Choroid plexus epithelial cell (primary cell): ENCODE results near the gene BMP15.
A peak's percentile ranks its signal among the peaks of the same experiment; 100 is the strongest.

Source experiments
- DNase-seq: peaks from one replicate; pipeline ENCODE4 v3.0.0-alpha.2; 2010; ENCODE audit warnings: low read depth
- H3K4me3 ChIP-seq: 2 replicates; pipeline ENCODE4 v1.5.1; 2011; ENCODE audit warnings: low read depth, mild to moderate bottlenecking, control low read depth, low read length, moderate library complexity
- TF ChIP-seq, protein P1 (sequence below): conservative IDR thresholded peaks from 2 replicates; pipeline ENCODE4 v1.5.1; 2011; ENCODE audit warnings: low read depth, mild to moderate bottlenecking, control low read depth, inconsistent platforms, low read length, moderate library complexity

BMP15 gene

DNA sequence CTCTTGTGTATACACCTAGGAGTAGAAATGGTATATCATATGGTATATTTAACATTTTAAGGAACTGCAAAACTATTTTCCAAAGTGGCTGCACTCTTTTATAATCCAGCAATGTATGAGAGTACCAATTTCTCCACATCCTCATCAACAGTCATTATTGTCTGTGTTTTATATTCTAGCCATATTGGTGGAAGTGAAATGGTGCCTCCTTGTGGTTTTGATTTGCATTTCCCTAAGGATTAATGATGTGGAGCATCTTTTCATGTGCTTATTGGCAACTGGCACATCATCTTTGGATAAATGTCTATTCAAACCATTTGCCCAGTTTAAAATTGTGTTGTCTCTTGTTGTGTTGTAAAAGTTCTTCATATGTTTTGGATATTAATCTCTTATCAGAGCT, 9.6 kb downstream of the BMP15 start:
- TF ChIP-seq, protein P1, sequence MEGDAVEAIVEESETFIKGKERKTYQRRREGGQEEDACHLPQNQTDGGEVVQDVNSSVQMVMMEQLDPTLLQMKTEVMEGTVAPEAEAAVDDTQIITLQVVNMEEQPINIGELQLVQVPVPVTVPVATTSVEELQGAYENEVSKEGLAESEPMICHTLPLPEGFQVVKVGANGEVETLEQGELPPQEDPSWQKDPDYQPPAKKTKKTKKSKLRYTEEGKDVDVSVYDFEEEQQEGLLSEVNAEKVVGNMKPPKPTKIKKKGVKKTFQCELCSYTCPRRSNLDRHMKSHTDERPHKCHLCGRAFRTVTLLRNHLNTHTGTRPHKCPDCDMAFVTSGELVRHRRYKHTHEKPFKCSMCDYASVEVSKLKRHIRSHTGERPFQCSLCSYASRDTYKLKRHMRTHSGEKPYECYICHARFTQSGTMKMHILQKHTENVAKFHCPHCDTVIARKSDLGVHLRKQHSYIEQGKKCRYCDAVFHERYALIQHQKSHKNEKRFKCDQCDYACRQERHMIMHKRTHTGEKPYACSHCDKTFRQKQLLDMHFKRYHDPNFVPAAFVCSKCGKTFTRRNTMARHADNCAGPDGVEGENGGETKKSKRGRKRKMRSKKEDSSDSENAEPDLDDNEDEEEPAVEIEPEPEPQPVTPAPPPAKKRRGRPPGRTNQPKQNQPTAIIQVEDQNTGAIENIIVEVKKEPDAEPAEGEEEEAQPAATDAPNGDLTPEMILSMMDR, result peak; percentile 48
- peak; percentile 41 for DNase-seq
- no peak overlapping the region for H3K4me3 ChIP-seq

DNA sequence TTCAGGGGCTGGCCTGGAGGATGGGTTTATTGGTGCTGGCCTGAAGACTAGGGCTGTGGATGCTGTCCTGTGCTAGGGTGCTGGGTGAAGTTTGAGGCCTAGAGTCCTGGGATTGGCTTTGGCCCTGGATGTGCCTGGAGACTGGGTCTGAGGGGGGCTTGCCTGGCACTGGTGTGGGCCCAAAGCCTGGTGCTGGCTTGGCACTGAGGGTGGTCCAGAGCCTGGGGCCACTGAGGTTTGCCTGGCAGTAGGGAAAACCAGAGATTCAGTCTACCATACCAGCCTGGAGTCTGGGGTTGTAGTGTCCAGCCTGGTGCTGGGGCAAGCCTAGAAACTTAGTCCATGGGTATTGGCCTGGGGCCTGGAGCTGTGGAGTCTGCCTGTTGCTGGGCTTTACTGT, 16.6 kb downstream of the BMP15 start:
- TF ChIP-seq, protein P1, result no peak
- H3K4me3 ChIP-seq, result no peak overlapping the region
- no peak for DNase-seq

DNA sequence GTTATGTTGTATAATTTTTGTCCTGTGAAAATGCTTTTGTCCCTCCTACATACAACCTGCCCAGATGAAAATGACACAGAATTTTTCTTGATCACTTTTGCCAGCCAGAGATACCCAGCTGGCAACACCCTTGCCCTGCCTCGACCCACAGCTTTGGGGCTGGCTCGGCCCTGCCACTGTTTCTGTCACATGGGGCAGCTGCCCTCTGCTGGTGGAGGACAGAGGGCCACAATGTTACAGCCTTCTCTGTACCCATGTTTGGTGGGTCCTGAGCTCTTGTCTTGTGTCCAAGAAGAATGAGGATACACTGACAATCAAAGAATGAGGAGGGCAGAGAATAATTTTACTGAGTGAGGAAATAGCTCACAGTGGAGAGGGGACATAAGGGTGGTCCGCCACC, 31.1 kb downstream of the BMP15 start:
- DNase-seq, result peak; percentile 0
- no peak overlapping the region for H3K4me3 ChIP-seq
- TF ChIP-seq, protein P1, result peak; percentile 34

DNA sequence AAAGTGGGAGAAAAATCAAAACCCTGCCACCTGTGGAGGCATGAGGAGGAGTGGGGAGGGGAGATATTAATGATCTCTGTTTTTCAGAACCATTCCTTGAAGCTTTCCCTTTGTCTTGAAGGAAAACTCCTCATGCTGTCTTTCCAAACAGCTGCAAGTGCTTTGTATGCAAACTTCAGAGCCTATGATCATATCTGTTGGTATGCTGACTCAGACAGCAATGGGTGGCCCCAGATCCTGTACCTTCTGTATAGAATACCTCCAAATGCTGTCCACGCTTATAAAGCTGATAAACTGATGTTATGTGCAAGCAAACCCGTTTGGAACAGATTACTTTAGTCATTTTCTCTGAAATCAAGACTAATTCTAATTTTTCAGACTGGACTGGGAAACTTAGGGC, 31.9 kb downstream of the BMP15 start:
- H3K4me3 ChIP-seq, result no peak overlapping the region
- TF ChIP-seq, protein P1, result no peak
- no peak for DNase-seq

DNA sequence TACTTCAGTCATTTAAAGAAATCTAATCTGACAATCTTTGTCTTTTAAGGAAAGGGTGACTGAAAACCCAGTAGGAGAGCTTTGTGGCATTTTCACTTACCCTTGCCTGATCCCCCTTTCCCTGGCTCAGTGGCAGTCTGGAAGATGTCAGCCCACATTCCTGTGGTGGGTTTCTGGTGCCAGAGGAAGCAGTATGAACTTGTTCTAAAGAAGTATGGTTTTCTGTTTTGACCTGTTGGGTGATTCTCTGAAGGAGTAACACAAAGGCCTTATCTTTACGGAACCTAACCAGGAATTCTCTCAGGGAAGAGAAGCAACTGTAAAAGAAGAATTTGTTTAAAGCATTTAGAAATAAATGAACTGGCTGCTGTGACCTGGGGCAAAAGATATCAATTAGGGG, 41.9 kb downstream of the BMP15 start:
- no peak overlapping the region for H3K4me3 ChIP-seq
- TF ChIP-seq, protein P1, result no peak
- no peak for DNase-seq

DNA sequence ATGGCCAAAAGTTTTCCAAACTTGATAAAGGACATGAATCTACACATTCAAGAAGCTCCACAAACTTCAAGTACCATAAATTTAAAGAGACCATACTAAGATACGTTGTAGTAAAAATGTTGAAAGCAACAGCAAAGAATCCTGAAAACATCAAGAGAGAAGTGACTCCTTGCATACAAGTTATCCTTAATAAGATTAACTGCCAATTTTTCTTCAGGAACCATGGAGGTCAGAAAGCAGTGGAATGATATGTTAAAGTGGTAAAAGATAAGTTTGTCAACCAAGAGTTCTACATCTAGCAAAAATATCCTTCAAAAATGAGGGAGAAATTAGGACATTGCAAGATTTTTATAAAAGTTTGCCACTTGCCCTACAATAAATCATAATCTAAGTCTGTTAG, 43.3 kb downstream of the BMP15 start:
- TF ChIP-seq, protein P1, result no peak
- H3K4me3 ChIP-seq, result no peak overlapping the region
- DNase-seq, result no peak

DNA sequence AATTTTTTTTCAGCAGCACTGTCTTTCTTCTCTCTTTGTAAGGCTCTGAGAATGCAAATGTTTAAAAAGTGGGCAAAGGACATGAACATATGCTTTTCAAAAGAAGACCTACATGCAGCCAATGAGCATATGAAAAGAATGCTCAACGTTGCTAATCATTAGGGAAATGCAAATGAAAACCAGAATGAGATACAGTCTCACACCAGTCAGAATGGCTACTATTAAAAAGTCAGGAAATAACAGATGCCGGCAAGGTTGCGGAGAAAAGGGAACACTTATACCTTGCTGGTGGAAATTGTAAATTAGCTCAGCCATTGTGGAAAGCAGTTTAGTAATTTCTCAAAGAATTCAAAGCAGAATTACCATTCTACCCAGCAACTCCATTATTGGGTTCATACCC, 51.6 kb downstream of the BMP15 start:
- TF ChIP-seq, protein P1, result no peak
- H3K4me3 ChIP-seq, result no peak overlapping the region
- DNase-seq, result no peak
